Endodermal cell (in vitro differentiated cells): Measurements from ENCODE around the gene PSMD4. TPM values are rescaled to one million over a fixed set of nuclear protein-coding genes. Genes with fewer than 3 reads are reported as not detected.

Source experiments
- DNase-seq: peaks from one replicate; pipeline ENCODE4 v3.0.0-alpha.2; 2017
- H3K27ac ChIP-seq: 2 replicates; pipeline ENCODE4 v1.5.1; 2013; ENCODE audit warnings: mild to moderate bottlenecking, low read depth, low read length, moderate library complexity
- H3K27me3 ChIP-seq: 2 replicates; pipeline ENCODE4 v1.6.1; 2013; ENCODE audit warnings: mild to moderate bottlenecking, low read length, moderate library complexity; ENCODE audit not compliant: insufficient read depth, control insufficient read depth, poor library complexity, severe bottlenecking
- H3K36me3 ChIP-seq: 2 replicates; pipeline ENCODE4 v1.7.0; 2013; ENCODE audit warnings: mild to moderate bottlenecking, low read length, moderate library complexity; ENCODE audit not compliant: control insufficient read depth, insufficient read depth
- H3K4me1 ChIP-seq: one replicate; pipeline ENCODE4 v1.7.0; 2013; ENCODE audit warnings: low read length; ENCODE audit not compliant: control insufficient read depth, insufficient read depth
- H3K4me3 ChIP-seq: 2 replicates; pipeline ENCODE4 v1.5.1; 2013; ENCODE audit warnings: mild to moderate bottlenecking, low read length, moderate library complexity
- H3K9ac ChIP-seq: 2 replicates; pipeline ENCODE4 v1.6.1; 2013; ENCODE audit warnings: mild to moderate bottlenecking, low read length, moderate library complexity; ENCODE audit not compliant: poor library complexity, severe bottlenecking; ENCODE audit errors: extremely low read depth
- H3K9me3 ChIP-seq: 2 replicates; pipeline ENCODE4 v1.6.1; 2013; ENCODE audit warnings: mild to moderate bottlenecking, low read length, moderate library complexity; ENCODE audit not compliant: control insufficient read depth
- H3K27ac Mint-ChIP-seq: 2 replicates; pipeline ENCODE4 v1.8.0; 2020; ENCODE audit warnings: mixed read lengths
- H3K27me3 Mint-ChIP-seq: 2 replicates; pipeline ENCODE4 v1.8.0; 2021; ENCODE audit warnings: mild to moderate bottlenecking, mixed read lengths; ENCODE audit not compliant: insufficient read depth
- H3K36me3 Mint-ChIP-seq: 2 replicates; pipeline ENCODE4 v1.8.0; 2020; ENCODE audit warnings: low read depth, mixed read lengths
- H3K4me1 Mint-ChIP-seq: 2 replicates; pipeline ENCODE4 v1.8.0; 2020; ENCODE audit warnings: mixed read lengths
- H3K4me3 Mint-ChIP-seq: 2 replicates; pipeline ENCODE4 v1.8.0; 2020; ENCODE audit warnings: mild to moderate bottlenecking, moderate library complexity, mixed read lengths
- H3K9me3 Mint-ChIP-seq: 2 replicates; pipeline ENCODE4 v1.8.0; 2020; ENCODE audit warnings: mild to moderate bottlenecking, mixed read lengths
- CTCF ChIP-seq: fragments of 200-600 bp; sonication (generic); conservative IDR thresholded peaks from 2 replicates; pipeline ENCODE4 v1.5.0; 2021; ENCODE audit warnings: antibody characterized with exemption, mild to moderate bottlenecking
- WGBS, 2 experiments: methylation state at CpG; one replicate each; pipeline versions ENCODE4 v1.1.5 to v1.1.7; 2013; ENCODE audit warnings: missing lambda C conversion rate in 2 of 2, mixed read lengths in 1 of 2; ENCODE audit not compliant: insufficient coverage in 1 of 2, insufficient read length in 1 of 2; 5-methylcytosine and 5-hydroxymethylcytosine counted together
- total RNA-seq, 2 donors: library from RNA; stranded (reverse); fragmentation: NEBNext Ultra II Directional in 1 of 2; extraction: Animal tissue kit (Norgen Biotek cat#: 25700) in 1 of 2; gene quantifications; 2 replicates in 1 of 2; 3 replicates in 1 of 2; pipeline ENCODE4 v1.2.1, GENCODE V29; 2021

Gene PSMD4
- total RNA-seq, 2 donors from 2014 or later, result 188 to 205 TPM

DNA sequence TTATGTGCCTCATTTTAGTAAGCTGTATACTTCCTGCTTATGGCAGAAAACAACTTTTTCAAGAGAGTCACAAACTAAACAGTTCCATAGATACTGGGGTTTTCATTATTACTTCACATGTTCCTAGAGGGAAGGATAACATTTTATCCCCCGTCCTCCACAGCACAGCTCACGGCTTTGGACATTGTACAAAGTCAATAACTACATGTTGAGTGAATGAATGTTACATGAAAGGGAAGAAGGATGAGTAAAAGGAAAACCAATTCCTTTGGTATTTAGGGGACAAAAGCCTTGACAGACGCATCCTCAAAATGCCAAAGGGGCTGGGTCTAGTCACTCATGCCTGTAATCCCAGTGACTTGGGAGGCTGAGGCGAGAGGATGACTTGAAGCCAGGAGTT lies 57.9 kb downstream of the PSMD4 start:
- H3K4me3 Mint-ChIP-seq, result no peak overlapping the region
- peaks cover 65% of the 10 kb centered on the region for H3K36me3 ChIP-seq
- no peak overlapping the region for H3K9ac ChIP-seq
- peaks cover 48% of the 10 kb centered on the region for H3K36me3 Mint-ChIP-seq
- DNase-seq, result no peak
- H3K4me3 ChIP-seq, result no peak overlapping the region
- peaks cover 15% of the 10 kb centered on the region for H3K4me1 Mint-ChIP-seq
- no peaks in the 10 kb centered on the region for H3K9me3 Mint-ChIP-seq
- H3K27me3 Mint-ChIP-seq, result no peaks in the 10 kb centered on the region
- H3K27ac ChIP-seq, result no peak overlapping the region
- no peak overlapping the region for H3K27ac Mint-ChIP-seq
- no peak for TF ChIP-seq CTCF
- H3K4me1 ChIP-seq, result peaks cover 10% of the 10 kb centered on the region
- no peaks in the 10 kb centered on the region for H3K27me3 ChIP-seq
- WGBS, 2 experiments, result 91 to 95% methylated on average over 3 to 4 of the region's 4 CpGs
- no peaks in the 10 kb centered on the region for H3K9me3 ChIP-seq

DNA sequence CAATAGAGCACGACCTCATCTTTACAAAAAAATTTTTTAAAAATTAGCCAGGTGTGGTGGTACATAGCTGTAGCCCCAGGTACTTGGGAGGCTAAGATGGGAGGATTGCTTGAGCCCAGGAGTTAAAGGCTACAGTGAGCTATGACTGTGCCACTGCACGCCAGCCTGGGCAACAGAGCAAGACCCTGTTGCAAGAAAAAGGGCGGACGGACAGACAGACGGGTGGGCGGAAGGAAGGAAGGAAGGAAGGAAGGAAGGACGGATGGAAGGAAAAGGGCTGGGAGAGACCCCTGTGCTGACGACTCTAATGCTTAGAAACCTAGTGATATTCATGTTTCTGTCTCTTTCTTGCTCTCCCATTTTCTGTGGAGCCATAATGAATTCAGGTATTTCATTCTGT lies 58.3 kb downstream of the PSMD4 start:
- H3K27ac Mint-ChIP-seq, result no peak overlapping the region
- H3K9me3 Mint-ChIP-seq, result no peaks in the 10 kb centered on the region
- Histone ChIP-seq H3K4me3 (no peak overlapping the region), H3K9me3 (no peaks in the 10 kb centered on the region), H3K9ac (no peak overlapping the region), H3K36me3 (peaks cover 61% of the 10 kb centered on the region), H3K27me3 (no peaks in the 10 kb centered on the region), H3K4me1 (peaks cover 10% of the 10 kb centered on the region), H3K27ac (no peak overlapping the region)
- peaks cover 15% of the 10 kb centered on the region for H3K4me1 Mint-ChIP-seq
- no peak overlapping the region for H3K4me3 Mint-ChIP-seq
- WGBS, 2 experiments, result 82 to 94% methylated on average over 8 of the region's 8 CpGs
- no peaks in the 10 kb centered on the region for H3K27me3 Mint-ChIP-seq
- TF ChIP-seq CTCF, result no peak
- no peak for DNase-seq
- peaks cover 47% of the 10 kb centered on the region for H3K36me3 Mint-ChIP-seq

GRCh38 chr1:151313501-151313900 lies 59.0 kb downstream of the PSMD4 start:
- Mint-ChIP-seq H3K4me1 (peaks cover 15% of the 10 kb centered on the region), H3K9me3 (no peaks in the 10 kb centered on the region), H3K27me3 (no peaks in the 10 kb centered on the region), H3K27ac (no peak overlapping the region), H3K36me3 (peaks cover 40% of the 10 kb centered on the region), H3K4me3 (no peak overlapping the region)
- H3K27me3 ChIP-seq, result no peaks in the 10 kb centered on the region
- DNase-seq, result no peak
- H3K36me3 ChIP-seq, result peaks cover 54% of the 10 kb centered on the region
- H3K27ac ChIP-seq, result no peak overlapping the region
- no peaks in the 10 kb centered on the region for H3K9me3 ChIP-seq
- TF ChIP-seq CTCF, result no peak
- peaks cover 10% of the 10 kb centered on the region for H3K4me1 ChIP-seq
- H3K9ac ChIP-seq, result no peak overlapping the region
- H3K4me3 ChIP-seq, result no peak overlapping the region
- 94 to 95% methylated on average over 2 of the region's 2 CpGs for WGBS, 2 experiments
